ENCODE results near the gene AIFM1.

- TF ChIP-seq CTCF (IDR thresholded peaks at IDR 0.05) (no peak), POLR2A (IDR thresholded peaks at IDR 0.05) (no peak)
Measured at GRCh38 chrX:130212371-130212770, 46.7 kb upstream of the AIFM1 start.

Data from body of pancreas (tissue), 4 donors.